Neural progenitor cell (in vitro differentiated cells): ENCODE measurements around the gene MBOAT1.

ENCODE experiments used
- CTCF ChIP-seq: fragments of 200-600 bp; sonication (generic); IDR thresholded peaks from 2 replicates; pipeline ENCODE4 v1.5.1; 2017; ENCODE audit warnings: antibody characterized with exemption, mild to moderate bottlenecking
- EZH2 ChIP-seq: fragments of 200-600 bp; sonication (generic); IDR thresholded peaks from 2 replicates; pipeline ENCODE4 v1.6.1; 2017; ENCODE audit warnings: antibody characterized with exemption, mild to moderate bottlenecking, moderate library complexity

DNA sequence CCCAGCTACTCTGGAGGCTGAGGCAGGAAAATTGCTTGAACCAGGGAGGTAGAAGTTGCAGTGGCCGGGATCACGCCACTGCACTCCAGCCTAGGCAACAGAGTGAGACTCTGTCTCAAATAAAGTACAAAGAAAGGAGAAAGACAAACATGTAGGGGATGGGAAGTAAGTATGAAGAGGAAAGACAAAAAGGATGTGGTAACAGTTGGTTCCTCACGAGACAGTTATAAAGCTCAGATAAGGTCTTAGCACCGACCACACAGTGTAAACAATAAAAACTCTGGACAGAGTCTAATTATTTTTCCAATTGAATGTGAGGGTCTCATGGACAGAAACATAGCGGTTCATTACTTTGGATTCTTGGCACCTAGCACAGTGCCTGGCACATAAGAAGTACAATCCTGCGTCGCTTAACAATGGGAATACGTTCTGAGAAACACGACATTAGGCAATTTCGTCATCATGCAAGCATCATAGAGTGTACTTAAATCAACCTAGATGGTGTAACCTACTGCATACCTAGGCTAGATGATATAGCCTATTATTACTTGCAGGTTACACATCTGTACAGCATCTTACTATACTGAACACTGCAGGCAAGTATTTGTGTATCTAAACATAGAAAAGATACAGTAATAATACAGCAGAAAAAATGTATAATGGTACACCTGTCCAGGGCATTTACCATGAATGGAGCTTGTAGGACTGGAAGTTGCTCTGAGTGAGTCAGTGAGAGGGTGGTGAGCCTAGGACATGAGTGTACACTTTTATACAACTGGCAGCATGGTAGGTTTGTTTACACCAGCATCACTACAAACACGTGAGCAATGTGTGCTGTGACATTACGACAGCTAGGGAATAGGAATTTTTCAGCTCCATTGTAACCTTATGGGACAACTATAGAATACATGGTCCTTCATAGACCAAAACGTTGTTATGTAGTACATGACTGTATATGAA lies 38.2 kb downstream of the MBOAT1 start:
- no peak for TF ChIP-seq CTCF
- TF ChIP-seq EZH2 = no peak
